ENCODE data around the gene RB1.

Gene RB1

DNA sequence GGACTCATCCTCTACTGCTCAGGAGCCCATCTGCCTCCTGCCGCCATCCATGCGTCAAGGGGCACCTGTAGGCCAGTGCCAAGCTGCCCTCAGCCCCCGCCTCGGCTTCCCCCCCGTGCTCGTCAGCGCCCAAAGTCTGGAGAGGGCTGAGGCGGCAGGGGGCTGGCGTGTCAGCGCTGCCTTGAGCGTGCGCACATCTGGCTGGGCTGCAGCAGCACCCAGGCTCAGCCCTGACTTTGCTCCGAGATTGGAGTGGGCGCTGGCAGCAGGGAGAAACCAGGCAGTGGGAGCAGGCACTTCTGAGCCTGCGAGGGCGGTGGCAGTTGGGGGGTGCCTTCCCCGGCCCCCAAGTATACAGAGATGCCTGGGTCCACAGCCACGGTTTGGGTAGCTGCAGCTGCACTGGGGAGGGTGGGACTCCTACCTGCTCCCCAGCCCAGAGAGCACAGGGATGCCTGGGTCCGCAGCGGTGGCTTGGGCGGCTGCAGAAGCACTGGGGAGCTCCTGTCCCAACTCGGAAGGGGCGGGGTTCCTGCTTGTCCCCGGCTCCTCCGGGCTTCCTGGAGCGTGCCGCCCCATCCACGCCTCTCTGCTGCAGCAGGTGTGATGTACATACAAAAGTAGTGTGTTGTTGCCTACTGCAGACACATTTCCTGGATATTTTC is 154.2 kb downstream of the RB1 start:
- no peak for DNase-seq

DNA sequence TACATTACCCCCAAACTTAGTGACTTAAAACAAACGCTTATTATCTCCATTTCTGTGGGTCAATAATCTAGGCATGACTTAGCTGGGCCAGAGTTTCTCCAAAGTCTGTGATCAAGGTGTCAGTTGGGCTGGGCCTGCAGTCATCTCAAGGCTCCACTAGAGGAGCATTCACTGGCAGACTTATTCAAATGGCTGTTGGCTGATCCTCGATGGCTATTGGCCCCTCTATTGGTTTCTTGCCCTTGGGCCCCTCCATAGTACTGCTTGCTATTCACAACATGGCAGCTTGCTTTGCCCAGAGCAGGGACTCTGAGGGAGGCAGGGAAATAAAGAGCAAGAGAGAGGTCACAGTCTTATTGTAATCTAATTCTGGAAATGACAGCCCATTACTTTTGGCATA is 171.7 kb downstream of the RB1 start:
- no peak for DNase-seq

DNA sequence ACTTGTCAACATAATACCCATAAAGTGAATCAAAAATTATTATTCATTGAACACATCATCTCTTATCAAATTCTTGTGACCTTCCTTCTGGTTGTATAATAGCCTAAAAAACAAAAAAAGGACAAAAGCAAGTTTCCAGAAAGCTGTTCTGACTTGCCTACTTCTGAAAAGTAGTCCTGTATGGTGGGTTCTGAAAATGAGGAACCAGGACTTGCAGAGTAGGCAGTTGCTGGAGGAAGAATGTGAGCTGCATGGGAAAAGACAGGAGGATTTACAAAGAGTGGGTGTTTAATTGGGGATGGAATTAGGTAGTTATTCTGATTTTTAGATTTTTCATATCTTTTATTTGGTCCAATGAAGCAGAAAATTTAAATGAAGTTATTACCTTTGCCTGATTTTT is 172.7 kb downstream of the RB1 start:
- DNase-seq: no peak

DNA sequence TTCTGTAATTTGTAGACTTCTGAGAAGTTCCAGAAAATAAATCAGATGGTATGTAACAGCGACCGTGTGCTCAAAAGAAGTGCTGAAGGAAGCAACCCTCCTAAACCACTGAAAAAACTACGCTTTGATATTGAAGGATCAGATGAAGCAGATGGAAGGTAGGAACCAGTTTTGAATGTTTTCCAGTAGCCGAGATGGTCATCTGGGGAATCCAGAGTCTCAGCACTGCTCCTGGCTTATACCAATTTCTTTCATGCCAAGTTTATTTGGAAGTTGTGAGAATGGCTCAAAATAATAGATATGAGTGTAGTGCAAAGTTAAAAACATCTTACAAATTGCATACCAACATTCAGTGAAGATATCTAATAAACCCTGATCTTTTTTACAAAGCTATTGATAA is 173.1 kb downstream of the RB1 start:
- DNase-seq: peak in 1 of 14 donors; percentile 68

DNA sequence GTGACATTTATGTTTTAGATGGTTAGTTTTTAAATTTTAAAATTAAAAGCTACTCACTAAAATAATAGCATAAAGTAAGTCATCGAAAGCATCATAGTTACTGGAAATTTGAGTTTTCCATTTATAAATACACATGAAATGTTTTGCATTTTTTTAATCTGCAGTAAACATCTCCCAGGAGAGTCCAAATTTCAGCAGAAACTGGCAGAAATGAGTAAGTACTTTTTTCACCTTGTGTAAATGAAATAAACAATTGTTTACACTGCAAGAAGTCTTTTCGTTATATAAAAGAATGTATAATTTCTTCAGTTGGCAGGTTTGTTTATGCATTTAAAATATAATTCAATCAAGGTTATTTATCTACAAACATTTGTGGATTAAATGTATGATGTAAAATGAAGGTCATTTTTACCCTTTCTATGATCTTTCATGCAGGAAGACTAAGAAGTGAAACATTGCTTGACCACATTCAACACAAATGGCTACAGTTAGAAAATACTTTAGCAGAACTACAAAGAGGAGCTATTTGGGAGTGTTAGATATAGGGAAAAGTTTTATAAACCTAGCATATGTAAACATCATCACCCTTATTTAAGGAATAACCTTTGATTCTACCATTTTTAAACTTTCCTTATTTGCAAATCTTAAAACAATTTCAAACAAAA is 173.8 kb downstream of the RB1 start:
- no peak for DNase-seq

DNA sequence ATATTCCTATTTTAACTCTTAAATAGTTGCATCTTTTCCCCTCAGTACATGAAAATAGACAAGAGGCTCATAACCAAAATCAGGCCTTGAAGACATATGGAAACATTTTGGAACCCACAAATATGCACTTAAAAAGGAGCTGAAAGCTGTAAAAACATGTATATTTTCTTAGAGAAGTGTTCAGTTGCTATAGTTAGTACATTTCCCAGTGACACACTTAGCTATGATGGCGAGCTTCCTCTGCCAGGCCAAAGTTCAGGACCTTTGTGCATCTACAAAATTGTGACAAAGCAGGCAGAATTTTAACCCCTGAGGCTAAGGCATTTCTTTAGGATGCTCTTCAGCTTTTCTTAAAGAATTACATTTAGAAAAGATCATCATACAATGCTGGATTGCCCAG is 174.8 kb downstream of the RB1 start:
- DNase-seq: no peak

DNA sequence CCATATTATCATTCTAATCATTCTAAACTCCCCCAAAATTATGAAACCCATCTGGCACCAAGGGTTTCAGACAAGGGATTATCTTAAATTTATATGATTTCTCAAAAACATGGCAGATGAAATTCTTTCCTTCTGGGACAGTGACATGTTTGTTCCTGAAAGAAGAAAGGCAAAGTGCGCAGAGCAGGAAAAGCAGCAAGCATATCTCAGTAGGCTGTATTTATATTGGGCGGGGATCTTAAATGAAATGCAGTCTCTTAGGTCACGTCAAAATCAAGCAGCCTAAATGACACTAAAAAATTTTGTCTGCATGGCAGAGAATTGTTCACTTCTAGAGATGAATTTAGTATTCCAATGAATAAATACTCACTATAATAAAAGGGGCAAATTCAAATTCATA is 180.0 kb downstream of the RB1 start:
- no peak for DNase-seq

DNA sequence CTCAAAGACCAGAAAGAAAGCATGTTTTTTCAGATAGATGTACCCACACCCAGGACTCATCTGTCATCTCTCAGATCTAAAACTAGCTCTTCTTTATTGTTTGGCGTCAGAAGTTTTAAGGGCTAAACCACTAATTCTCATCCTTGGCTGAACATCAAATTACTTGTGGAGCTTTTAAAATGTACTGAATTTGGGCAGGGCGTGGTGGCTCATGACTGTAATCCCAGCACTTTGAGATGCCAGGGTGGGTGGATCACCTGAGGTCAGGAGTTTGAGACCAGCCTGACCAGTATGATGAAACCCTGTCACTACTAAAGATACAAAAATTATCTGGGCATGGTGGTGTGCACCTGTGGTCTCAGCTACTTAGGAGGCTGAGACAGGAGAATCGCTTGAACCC is 181.9 kb downstream of the RB1 start:
- no peak for DNase-seq

DNA sequence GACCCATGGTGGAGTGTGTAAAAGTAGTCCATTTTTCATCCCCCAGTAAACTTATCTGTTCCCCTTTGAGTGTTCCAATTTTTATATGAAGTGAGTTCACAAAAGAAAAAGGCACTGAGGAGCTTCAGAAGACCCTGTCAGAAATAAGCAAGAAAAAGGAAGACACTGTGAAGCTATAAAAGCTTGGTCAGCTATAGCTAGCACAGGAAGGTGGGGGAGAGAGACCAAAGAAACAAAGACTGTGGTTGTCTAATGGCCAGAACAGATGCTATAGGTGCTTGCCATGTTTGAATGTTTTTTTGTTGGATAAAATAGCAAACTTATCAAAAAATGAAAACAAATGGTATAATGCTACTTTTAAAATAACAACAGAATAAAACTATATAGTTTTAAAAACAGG is 182.8 kb downstream of the RB1 start:
- no peak for DNase-seq

DNA sequence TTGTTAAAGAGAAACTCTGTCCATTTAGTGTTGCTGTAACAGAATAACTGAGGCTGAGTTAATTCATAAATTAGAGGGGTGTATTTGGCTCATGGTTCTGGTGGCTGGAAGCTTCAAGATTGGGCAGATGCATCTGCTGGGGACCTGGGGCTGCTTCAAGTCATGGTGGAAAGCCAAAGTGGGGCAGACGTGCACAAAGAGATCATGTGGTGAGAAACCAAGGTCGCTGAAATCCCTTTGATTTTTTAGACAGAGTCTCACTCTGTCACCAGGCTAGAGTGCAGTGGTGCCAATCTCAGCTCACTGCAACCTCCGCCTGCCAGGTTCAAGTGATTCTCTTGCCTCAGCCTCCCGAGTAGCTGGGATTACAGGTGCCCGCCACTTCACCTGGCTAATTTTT is 183.3 kb downstream of the RB1 start:
- no peak for DNase-seq

DNA sequence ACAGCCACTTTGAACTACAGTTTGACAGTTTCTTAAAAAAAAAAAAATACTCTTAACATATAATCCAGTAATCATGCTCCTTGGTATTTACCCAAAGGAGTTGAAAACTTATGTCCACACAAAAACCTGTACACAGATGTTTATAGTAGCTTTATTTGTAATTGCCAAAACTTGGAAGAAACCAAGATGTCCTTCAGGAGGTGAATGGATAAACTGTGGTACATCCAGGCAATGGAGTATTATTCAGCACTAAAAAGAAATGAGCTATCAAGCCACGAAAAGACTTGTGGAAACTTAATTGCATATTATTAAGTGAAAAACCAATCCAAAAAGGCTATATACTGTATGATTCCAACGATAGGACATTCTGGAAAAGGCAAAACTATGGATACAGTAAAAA is 184.4 kb downstream of the RB1 start:
- no peak for DNase-seq

DNA sequence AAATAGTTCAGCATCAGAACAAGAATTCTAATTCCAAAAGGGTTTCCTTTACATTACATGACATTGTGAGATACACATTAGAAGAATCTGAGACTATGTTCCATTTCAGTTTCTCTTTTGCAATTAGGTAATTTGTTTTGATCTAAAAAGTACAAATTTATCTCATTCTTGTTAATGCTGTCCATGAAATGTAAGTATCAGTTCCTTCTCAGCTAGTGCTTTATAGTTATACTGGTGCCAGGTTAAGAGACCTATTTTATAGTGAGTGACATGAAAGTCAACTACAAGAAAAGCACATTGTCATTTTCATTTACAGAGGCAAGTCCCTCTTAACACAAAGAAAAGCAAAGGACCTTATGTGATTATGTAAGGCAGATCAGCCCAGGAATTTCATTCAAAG is 185.4 kb downstream of the RB1 start:
- DNase-seq: no peak

DNA sequence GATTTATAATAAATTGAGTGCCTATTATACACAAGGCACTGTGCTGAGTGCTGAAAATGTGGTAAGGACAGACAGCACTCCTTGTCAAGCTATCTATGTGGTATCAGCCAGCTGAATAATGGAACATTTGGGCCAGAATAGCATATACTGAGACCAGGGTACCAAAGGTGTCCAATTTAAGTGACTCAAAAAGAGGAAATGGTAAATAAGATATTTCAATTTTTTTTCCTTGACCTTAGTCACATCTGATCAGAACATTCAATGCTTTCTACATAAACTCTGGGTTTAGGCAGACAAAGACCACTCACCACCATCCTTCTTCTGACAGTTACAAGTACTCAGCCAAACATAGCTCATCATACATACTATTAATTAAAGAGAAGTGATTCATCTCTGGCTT is 186.1 kb downstream of the RB1 start:
- no peak for DNase-seq

DNA sequence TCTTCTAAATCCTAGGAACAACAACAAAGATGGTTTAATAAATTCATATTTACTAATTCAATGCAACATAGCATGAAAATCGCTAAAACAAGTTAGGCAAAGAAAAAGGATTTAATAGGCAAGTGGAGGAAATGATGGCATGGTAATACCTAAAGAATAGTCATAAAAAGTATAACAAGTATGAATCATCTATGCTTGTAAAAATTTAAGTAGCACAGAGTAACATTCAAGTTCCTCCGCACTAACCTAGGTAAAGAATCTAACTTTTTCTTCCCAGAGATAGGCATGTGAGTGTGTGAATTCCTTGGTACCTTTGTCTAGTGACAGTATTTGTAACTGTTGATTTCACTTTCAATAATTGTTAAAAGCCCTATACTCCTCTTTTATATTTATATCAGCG is 186.7 kb downstream of the RB1 start:
- DNase-seq: no peak

DNA sequence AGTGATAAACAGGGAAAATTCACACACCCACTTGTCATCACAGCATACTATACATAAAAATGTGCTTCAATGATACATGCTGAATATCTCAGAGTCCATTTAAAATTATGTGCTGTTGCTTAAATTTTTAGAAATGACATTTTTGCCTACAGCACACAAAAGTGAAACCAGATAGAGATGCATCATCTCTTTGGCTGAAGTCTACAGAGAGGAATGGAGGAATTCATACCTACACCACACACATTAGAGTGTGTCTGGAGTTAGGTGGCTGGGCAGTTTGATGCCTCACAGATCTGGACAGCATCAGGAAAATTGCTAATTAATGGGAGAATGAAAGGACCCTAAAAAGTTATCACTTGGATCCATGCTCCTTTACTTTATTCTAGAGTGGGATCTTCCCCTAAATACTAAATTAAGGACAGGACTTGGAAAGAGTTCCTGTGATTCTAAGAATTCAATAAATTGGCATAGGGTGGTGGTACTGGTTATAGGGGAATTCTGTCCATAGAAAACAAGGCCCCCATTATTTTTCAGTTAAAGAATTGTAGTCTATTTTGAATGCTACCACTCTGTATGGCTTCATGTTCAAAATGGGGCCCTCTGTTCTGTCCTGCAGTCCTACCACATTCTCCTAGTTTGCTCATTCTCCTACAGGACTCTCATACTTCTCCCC is 188.0 kb downstream of the RB1 start:
- no peak for DNase-seq

DNA sequence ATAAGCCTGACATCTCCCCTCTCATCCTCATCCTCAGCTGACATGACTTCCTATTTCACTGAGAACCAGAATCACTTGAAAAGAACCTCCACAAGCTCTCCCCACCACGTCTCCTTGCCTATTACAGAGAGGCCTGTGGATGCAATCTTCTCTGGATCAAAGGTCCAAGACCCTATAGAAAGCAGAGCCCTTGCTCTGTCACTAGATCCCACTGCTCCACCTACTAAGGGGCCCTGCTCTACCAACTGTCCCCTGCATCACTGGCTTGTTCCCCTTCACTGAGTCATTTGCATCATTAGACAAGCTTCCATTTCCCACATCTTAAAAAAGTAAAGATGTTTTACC is 188.5 kb downstream of the RB1 start:
- DNase-seq: peak in 1 of 14 donors; percentile 57

DNA sequence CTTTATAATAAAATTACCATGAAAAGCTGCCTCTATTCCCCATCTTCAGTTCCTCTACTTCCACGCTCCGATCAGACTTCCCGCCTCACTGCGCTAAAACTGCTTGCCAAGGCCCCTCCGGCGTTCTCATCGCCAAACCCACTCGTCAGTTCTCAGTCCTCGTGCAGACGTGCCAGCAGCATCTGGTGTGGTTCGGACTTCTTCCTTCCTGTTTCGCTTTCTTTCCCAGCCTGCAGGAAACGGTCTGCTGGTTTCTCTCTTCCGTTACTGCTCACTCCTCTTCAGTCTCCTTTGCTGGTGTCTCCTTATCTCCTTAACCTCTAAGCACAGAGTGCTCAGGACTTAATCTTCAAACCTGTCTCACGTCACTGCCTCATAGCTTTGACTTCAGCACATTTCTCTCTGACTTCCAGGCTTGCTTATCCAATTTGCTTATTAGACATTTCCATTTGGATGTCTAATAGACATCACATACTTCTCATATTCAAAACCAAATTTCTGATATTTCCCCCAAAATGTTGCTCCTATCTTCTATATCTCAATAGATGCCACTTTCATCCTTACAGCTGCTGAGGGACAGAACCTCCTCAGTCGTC is 189.0 kb downstream of the RB1 start:
- peak in 11 of 14 donors; percentile 25 to 76 (median 59) for DNase-seq

DNA sequence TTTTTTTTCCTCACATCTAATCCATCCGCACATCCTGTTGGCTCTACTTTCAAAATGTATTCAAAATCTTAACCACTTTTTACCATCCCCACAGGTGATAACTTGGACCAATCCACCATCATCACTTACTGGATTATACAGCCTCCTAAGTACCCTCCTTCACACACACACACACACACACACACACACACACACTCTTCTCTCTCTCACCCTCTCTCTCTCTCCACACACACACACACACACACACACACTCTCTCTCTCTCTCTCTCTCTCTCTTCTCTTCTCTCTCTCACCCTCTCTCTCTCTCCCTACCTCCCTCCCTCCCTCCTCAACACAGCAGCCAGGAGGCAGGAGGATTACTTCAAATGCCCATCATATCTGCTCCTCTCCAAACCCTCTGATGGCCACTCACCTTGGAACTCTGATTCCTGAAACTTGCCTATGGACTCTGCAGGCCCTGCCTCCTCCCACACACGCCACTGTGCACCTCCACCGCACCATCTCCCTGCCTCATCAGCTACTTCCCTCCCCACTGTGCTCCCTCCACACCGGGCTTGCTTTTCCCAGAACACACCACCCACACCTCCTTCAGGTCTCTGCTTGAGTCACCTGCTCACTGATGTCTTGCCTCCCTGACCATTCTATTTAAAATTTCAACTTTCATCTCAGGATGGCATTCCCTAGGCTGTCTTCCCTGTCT is 189.7 kb downstream of the RB1 start:
- DNase-seq: peak in 3 of 14 donors; percentile 29 to 36 (median 34)

DNA sequence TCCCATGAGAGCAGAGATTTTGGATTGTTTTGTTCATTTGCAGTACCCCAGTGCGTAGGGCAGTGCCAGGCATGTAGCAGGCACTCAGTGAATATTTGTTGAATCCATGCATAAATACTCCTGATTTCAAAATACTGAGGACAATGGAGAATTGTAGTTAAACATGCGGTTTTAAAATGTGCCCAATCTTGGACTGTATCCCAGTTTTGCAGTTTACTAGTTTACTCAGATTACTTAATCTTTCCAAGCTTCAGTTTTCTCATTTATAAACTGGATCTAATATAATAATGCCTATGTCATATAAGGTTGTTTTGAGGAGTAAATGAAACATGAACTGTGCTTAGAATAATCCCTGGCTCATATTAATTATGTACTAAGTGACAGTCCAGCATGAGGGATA is 190.3 kb downstream of the RB1 start:
- DNase-seq: peak in 1 of 14 donors; percentile 37

DNA sequence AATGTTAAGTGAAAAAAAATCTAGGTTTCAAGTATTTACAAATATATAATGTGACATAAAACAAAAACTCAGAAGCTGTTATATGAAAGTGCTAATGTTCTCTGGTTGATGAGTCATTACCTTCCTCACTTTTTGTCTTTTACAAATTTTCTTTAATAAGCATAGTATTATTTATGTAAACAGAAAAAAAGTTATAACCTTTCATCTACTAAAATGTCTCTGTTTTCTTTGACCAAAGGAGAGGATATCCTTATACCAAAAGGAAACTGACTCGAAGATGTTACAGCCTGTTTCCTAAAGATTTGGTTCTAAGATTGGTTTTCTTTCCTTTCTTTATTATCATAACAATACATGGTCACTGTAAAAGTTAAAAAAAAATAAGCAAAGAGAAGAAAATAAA is 191.3 kb downstream of the RB1 start:
- no peak for DNase-seq

DNA sequence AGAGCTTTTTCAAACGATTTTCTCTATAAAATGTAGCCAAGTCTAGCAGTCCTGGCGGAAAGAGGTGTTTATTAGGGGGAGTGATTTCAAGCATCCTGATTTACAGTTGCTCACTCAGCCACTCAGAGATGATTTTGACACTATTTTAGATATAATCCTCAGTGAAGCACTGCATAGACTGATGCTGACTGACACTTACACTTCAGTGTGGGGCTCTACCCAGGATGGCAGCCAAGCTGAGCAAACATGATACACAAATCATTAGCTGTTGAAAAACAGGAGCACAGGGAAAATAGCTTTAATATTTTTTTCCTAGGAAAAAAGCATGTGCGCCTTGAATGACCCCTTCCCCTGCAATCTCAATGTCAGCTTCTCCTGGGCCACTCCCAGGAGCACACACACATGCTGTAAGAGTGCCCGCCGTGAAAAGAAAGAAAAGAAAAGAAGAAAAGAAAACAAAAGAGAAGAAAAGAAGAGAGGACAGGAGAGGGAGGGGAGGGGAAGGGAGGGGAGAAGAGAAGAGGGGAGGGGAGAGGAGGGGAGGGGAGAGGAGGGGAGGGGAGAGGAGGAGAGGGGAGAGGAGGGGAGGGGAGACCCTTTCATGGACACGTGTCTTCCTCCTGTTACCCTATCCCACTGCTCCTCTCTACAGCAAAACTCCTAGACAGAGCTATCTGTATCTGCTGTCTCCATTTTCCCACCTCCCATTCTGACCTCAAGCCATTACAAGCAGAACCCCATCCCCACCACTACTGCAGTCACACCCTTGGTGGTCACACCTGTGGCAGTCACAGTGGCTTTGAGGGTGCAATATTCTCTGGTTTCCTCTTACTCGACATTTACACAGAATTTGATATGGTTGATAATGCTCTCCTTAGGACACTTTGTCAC is 193.0 kb downstream of the RB1 start:
- DNase-seq: no peak

DNA sequence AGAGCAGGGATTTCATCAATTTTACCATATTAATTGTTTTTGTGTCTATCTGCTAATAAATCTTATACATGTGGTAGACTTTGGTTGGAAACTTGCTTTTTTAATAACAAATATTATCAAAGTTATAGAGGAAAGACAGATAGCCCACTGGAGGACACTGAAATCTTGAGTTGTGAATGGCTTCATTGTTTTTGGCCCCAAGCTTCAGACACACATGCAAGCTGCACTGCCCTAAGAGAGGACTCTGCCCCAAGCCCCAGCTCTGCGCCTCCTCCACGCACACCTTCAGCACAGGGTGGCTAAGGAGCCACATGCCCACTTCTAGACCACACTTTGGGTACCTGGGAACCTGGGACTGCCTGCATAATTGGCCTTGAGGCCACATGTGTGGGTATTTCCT is 194.1 kb downstream of the RB1 start:
- no peak for DNase-seq
